Heart left ventricle (tissue), 13 donors: ENCODE results near the gene SYDE1.

Source experiments
- POLR2A ChIP-seq, 2 donors: fragments of 450-650 bp; IDR thresholded peaks; one replicate each; pipeline ENCODE4 v1.6.1; 2017; ENCODE audit warnings: antibody characterized with exemption in 2 of 2, mild to moderate bottlenecking in 2 of 2, moderate library complexity in 2 of 2
- TF ChIP-seq, protein P1 (sequence below), 12 donors: fragments of 200-600 bp; sonication (generic) in 4 of 12; IDR thresholded peaks; one replicate each; pipeline versions ENCODE4 v1.5.0 to v1.8.0; 2018 to 2022; ENCODE audit warnings: antibody characterized with exemption in 12 of 12, mild to moderate bottlenecking in 5 of 12
- donor health status: ischemic (EF 13 %, LVEDD 7.1; RV severe dilation, severe dysfunction).
- donor health status: DM: no; HTN: yes; CAD: no.
- donor health status: DM: no; HTN: no; CAD: no.
- donor health status: ischemic (EF 25% LVEDD 6.9; RV normal size, moderate dysfunction).
- donor health status: ischemic (EF 25% LVEDD 5.7; RV mildly dilated, moderate dysfunction).
- donor health status: ischemic (EF 35%, LVEDD 5.7; RV mildly dilated, moderate dysfunction).
- donor health status: nonischemic (EF 11% LVEDD 7.7; RV severe dilation, severe dysfunction).
- donor health status: DM: yes; HTN: yes; CAD: no.
- donor health status: PGD.
- donor health status: ischemic (EF 29% LVEDD 5.4; RV normal size, mild dysfunction).
- donor health status: nonischemic (EF 23%, LVEDD 6.1; RV moderate dilation, normal function).

- no peak for TF ChIP-seq POLR2A (IDR thresholded peaks at IDR 0.05)
- TF ChIP-seq, protein P1, sequence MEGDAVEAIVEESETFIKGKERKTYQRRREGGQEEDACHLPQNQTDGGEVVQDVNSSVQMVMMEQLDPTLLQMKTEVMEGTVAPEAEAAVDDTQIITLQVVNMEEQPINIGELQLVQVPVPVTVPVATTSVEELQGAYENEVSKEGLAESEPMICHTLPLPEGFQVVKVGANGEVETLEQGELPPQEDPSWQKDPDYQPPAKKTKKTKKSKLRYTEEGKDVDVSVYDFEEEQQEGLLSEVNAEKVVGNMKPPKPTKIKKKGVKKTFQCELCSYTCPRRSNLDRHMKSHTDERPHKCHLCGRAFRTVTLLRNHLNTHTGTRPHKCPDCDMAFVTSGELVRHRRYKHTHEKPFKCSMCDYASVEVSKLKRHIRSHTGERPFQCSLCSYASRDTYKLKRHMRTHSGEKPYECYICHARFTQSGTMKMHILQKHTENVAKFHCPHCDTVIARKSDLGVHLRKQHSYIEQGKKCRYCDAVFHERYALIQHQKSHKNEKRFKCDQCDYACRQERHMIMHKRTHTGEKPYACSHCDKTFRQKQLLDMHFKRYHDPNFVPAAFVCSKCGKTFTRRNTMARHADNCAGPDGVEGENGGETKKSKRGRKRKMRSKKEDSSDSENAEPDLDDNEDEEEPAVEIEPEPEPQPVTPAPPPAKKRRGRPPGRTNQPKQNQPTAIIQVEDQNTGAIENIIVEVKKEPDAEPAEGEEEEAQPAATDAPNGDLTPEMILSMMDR (IDR thresholded peaks at IDR 0.05) = peak in 10 of 12 donors; percentile 23 to 54 (median 42)
Measured at GRCh38 chr19:15154002-15154612, 46.9 kb downstream of the SYDE1 start.
